ENCODE results near the gene ATP4A.

The ATP4A gene

DNA sequence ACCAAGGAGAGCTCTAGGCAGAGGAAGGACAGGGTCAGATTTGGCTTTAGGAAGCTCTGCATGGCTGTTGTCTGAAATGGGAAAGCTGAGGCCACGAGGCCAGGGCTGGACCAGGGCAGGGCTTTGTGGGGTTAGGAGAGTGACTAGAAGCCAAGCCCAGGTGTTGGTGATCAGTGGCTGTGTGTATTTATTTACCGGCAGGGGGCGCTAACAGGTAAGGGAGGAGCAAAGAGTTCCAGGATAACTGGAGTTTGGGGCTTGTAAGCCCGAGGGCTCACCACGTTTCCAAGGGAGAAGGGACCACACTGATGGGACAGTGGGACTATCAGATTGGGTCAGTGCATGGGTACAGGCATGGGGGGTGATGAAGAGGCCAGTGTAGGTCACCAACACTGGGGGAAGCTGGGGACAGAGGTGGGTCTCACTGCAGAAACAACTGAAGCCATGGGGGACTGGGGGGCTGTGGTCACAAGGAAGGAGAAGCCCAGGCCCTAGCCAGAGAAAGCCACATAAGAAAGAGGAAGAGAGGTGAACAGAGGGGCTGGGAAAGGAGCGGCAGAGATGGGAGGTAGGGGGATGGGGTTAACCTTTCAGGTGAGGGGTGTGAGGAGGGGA lies 14.2 kb downstream of the ATP4A start:
- DNase-seq, result peak in 4 of 5 donors; percentile 37 to 64 (median 54)

DNA sequence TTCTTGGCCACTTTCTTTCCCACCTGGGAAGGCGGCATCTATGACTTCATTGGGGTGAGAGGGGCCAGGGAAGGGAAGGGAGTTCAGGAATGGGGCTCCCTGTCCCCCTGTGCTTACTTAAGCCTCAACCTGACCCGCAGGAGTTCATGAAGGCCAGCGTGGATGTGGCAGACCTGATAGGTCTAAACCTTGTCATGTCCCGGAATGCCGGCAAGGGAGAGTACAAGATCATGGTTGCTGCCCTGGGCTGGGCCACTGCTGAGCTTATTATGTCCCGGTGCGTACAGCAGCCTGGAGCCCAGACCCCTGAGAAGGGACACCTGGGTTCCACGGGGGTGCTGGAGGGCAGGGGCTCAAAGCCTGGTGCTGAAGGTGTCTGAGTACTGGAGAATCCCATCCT lies 16.9 kb downstream of the ATP4A start:
- DNase-seq, result no peak

DNA sequence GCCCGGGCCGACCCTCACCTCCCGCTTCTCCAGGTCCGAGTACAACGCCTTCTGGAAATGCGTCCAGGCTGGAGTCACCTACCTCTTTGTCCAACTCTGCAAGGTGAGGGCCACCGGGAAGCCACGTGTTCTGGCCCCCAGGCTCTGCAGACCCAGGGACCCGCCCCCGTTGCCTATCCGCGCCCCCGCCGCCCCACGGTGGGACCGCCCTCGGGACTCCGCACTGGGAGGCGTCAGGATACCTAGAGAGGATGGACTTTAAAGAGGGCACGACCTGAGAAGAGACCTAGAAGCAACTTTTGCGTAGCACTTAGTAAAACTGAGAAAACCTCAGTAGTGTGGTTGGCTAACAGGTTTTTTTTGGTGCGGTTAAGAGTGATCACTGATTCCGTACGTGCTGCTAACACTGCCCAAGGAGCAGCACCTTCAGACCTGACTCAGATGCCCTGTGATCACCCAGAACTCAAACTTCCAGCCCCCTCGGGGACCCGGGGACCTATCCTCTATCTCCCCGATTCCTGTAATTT lies 17.5 kb downstream of the ATP4A start:
- peak in 4 of 5 donors; percentile 20 to 72 (median 30) for DNase-seq

DNA sequence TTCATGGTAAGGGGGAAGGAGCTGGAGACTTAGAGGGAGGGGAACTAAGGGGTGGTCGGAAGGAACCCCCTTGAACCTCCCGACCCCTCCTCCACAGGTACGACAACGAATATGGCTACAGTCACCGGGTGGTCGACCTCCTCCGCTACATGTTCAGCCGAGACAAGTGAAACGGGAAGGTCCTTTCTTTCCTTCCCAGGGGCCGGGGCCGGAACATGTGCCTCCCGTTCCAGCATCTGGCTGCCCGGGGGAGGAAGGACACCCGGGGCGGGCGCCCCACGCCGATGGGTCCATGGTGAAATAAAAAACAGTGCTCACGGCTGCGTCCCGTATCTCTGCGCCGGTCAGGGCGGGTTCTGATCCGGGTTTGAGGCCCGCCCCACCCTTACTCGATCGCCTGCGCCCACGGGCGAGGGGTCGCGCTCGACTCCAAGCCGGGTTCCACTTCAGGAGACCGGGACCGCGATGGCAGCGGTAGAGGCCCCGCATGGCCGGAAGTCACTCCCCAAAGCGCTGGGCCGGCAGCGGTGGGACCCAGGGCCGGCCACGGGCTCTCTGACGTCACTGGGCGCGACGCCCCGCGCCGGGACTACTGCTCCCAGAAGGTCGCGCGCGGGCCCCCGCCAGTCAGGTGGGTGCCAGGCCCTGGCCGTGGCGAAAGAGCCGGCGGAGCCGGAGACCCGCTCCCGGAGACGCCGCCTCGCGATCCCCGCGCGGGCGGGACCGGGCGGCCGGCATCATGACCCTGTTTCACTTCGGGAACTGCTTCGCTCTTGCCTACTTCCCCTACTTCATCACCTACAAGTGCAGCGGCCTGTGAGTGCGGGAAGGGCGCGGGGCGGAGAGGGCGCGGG lies 18.2 kb downstream of the ATP4A start, which contains the start of gene TMEM147:
TSS of gene TMEM147 (plus strand) at position 626 of the 854 bp plus-strand sequence. CDS start at position 740, 114 bp downstream.
- peak; percentile 43 to 86 (median 61) for DNase-seq

DNA sequence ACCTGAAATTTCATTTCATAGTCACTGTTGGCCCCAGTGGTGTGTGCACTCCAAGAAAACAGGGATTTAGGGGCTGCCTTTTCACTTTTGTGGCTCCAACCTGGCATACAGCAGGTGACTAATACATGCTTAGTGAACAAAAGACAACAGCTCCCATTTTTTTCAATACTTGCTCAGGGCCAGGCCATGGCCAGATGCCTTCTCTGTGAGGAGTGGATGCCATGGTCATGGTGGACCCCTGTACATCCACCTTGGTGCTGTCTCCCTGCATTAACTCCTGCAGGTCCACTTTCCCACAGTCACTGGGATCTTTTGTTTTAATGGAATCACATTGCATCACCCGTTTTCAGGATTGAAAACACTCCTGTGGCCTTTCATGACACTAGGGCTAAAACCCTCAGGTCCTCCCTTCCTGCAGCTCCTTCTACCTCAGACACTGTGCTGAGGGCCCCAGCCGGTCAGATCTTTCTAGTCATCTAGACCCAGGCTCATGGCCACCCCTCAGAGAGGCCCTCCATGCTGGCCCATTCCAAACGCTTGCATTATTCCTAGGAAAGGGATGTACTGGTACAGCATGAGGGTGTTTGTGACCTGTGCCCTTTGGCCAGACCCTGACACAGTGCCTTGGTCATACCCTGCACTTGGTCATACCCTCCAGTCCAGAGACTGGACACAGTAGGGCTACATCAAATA lies 19.2 kb downstream of the ATP4A start:
- DNase-seq, result no peak

DNA sequence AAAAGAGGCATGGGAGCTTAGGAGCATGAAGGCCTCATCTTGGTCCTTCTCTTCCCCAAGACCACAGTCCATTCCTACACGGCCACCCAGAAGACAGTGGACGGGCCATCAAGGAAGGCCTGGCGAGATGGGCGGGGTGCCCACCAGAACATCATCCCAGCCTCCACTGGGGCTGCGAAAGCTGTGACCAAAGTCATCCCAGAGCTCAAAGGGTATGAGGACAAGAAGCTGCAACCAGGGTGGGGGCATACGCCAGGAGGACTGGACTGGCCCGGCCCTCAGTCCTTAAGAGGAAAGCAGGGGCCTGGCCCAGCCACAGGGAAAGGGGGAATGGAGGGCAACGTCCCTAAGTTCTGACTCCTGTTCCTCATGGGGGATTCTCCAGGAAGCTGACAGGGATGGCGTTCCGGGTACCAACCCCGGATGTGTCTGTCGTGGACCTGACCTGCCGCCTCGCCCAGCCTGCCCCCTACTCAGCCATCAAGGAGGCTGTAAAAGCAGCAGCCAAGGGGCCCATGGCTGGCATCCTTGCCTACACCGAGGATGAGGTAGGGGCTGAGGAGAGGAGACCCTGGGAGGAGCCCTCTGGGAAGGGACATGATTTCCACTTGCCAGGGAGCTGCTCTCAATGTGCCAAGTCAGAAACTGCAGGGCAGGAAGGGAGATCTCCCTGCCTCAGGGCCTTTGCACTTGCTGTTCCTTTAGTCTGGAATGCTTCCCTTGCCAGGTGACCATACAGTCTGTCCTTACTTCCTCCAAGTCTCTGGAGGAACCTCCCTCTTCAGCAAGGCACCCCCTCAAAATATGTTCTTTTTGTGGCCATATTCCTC lies 20.0 kb downstream of the ATP4A start:
- DNase-seq, result no peak

DNA sequence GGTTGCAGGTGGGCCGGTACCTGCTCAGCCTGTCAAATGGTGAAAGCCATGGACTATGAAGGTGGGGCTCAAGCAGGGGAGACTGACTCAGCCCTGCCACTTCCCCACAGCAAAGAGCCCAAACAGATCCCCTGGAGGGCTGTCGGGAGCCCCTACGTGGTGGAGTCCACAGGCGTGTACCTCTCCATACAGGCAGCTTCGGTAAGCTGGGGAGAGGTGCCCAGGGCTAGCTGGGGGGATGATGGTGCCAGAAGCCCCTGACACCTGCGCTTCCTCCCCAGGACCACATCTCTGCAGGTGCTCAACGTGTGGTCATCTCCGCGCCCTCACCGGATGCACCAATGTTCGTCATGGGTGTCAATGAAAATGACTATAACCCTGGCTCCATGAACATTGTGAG lies 21.2 kb downstream of the ATP4A start:
- no peak for DNase-seq

DNA sequence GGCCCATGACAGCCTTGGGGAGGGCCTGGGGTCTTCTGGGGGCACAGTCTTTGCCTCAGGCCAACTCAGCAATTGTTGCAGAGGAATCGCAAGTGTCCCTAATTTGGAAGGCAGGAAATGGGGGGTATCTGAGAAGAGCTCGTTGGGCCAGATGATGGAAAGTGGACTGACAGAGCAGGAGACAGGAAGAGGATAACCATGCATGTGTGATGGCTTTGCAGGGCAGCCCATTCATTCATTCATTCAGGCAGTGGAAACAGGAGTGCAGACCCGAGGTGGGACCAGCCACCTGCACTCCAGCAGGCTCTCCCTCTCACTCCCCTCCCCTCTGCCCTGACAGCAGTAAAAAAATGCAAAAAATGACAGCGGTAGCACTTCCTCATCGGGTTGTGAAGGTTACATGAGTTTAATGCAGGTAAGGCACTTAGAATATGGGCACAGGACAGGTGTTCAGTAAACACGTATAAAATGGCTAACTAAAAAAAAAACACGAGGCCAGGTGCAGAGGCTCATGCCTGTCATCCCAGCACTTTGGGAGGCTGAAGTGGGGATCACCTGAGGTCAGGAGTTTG lies 23.0 kb downstream of the ATP4A start:
- DNase-seq, result no peak

DNA sequence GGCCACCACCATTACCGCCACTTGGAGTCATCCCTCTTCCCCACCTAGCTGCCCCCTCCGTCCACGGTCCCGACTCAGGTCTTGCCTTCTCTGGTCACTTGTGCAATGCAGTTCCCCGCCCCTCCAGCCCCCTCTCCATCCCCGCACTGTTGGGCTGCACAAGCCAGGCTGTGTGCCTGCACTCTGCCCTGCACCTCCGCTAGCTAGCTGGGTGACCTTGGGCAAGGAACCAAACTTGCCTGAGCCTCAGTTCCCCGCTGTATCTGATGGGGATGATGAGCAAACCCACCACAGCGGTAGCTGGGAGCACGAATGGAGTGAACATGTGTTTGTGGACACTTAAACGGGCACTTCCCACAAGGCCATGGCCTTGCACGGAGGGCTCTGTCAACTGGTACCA lies 23.6 kb downstream of the ATP4A start:
- DNase-seq, result no peak

DNA sequence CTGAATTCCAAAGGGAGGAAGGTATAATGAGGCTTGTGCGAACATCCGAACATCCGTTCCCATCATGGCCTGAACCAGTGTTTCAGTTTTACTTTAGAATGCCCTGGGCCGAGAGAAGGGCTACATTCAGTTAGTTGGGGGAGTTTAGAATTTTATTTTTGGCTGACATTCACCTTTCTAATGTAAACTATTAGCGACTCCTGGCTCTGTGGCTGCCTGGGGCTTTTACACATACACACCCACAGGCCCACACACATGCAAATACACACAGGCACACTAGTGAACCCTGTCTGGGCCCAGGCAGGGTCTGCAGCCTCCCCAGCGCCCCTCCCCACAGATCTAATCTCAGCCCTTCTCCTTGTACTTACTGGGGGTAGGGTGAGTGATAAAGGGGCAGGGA lies 24.1 kb downstream of the ATP4A start:
- no peak for DNase-seq

DNA sequence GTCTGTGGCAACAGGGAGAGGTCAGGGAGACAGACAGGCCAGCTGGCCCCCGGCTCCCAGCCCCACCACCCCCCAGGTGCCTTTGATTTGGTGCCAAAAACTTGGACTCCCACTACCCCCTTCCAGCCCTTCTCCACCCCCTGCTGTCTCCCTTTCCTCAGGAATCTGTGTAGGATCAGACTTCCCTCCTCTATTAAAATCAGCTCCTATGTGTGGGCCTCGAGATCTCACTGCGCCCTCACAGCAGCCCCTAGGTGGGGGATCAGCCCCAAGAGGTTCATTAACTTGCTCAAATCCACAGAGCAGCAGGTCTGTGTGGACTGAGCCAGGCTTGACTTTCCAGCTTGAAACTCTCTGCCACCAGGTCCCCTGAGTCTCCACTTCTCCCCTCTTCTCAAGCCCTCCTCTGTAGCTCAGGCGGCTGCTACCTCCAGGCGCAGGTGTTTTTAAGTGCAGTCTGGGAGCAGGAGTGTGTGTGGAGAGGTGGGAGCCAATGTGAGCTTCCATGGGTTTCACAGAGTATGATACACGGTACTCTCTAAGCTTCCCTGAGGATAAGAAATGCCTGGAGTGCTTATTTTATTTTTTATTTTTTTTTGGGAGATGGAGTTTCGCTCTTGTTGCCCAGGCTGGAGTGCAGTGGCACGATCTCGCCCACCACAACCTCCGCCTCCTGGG lies 28.5 kb downstream of the ATP4A start:
- no peak for DNase-seq

DNA sequence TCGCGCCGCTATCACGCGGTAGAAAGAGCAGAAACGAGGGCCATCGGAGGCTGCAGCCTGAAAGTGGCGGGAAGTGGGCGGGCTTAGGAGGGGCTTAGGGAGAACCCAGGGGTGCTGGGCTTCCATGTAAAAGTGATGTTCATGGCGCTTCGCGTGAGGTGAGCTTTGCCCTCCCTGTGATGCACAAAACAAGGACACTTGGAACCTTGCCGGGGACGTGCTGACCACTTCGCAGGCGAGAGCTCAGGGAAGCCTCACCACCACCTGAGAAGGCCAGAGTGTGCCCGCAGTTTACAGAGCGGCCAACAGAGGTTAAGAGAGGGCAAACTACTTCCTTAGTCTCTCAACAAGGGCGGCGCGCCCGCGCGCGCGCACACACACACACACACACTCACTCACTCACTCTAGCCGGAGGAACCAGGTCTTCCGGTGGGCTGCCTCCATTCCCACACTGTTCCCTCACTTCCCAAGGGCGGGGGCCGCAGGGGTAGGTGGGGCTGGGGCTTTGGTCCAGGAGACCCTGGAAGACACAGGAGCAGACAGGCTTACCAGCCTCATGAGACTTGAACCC lies 29.6 kb downstream of the ATP4A start:
- peak in 2 of 5 donors; percentile 24 to 52 for DNase-seq

DNA sequence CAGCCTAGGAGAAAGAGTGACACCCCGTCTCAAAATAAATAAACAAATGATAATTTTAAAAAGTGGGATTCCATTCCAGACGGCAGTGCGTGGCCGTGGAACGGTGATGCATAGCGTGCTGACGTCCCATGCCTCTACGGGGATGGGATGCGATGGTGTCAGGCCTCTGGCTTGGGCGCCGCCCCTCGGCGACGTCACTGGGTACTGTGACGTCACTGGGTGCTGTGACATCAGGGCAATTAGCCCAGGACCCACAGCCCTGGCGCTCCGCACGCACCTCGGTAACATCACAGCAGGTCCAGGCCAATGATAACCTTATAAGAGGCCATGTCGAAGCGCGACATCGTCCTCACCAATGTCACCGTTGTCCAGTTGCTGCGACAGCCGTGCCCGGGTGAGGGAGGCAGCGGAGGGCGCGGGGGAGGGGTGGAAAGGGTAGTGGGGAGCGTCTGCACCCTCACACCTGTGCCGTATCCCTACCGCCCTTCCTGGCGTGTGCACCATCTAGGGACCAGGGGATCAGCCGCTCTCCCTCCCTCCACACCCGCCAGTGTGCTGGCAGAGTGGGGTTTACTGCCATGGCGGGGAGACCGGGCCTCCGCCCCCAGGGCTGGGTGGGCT lies 30.1 kb downstream of the ATP4A start, which contains the start of gene GAPDHS:
TSS of gene GAPDHS (plus strand) at position 256 of the 621 bp plus-strand sequence. CDS start at position 328, 72 bp downstream.
- no peak for DNase-seq

DNA sequence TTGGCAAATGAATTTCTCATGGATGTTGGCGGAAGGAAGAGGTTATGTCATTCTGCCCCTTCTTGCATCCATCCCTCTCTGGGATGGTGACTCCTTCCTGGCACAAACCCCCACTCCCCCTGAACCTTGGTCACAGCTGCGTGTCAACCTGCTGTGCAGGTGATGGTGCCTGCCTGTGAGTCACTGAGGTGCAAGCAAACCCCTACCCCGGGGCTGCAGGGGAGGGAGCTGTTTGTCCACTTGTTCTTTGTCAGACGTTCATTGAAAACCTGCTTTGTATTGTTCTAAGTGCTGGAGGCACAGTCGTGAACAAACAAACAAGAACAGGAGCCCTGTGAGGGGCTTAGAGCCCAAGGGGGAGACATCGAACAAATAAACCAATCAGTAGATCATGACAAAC lies 32.2 kb downstream of the ATP4A start:
- no peak for DNase-seq

DNA sequence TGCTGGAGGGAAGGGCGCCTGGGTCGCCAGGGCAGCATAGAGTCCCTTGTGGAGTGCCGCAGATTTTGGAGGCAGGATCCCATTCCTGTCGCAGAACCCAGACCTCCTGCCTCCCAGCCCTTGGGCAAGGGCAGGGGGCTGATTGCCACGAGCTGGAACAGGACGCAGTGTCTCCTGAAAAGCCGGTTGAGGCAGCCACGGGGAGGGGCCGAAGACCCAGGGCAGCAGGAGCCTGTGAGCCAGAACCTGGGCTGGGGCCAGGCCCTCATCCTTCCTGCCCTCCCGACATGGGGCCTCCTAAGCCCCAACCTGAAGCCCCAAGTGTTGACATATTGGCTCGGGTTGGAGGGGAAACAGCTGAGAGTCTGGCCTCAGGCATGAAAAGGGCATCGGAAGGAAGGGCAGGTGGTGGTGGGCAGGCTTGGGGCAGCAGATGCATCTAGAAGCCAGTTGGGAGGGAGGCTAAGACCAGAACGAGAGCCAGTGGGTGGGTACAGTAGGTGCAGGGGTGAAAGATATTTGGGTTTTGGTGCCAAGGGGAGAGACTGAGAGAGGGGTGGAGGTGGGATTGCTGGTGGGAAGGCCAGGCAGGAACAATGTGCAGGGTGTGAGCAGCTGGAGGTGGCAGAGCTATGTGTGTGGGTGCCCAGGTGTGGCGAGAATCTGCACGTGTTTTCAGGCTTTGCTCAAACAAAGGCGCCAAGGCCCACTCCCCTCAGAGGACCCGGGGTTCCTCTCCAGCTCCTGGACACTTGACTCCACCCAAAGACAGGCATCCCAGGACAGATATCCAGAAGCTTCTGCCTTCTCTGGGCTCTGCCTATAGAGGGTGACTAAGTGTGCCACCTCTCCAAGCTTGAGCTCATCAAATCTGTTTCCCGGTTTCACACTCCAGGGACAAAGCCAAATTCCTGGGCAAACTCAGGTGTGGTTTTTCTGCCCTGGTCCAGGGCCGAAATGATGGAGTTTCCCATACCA lies 33.9 kb downstream of the ATP4A start:
- no peak for DNase-seq

DNA sequence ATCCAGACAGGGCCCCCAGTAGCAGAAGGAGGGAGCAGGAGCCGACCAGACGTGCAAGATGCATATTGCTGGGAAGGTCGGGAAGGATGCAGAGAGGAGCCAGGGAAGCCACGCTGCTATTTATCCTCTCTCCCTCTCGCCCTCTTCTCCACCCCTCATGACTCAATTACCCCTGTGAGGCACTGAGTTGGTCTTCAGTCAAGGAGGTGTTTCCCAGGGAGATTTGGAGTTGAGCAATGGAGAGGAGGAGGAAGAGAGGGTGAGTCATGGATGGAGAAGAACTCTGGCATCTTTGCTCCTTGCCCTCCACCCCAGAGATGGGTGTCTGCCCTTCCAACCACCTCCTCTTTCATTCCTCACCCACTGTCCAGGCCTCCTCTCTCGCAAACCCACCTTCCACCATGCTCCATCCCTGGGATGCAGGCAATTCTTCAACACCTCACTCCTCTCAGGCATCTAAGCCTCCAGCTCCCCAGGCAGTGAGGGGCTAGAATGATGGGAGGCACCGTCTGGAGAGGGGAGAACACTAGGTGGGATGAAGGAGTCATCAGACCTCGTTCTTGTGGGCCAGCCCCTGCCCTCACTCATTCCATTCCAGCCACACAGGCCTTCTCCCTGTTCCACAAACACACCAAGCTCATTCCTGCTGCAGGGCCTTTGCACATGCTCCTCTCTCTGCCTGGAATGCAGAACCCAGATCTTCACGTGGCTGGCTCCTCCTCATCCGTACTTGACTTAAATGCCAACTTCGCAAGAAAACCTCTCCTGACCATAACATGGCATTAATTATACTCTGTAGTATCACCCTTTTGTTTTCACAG lies 35.0 kb downstream of the ATP4A start, which contains the start of gene SBSN:
TSS of gene SBSN (minus strand) at position 94 of the 821 bp plus-strand sequence. CDS start at position 64, 30 bp downstream.
- DNase-seq, result no peak

DNA sequence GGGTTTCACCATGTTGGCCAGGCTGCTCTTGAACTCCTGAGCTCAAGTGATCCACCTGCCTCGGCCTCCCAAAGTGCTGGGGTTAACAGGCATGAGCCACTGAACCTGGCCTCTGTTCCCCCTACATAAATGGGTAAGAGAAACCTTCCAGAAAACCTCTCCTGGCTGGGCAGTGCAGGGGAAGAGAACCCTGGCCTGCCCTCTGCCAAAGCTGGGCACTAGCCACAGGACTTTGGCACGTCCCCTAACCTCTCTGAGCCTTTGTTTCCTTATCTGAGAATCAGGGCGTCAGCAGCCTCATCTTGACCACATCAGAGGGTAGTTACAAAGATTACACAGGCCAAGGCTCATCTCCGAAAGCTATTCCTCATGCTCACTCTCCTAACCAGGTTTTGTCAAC lies 37.6 kb downstream of the ATP4A start:
- DNase-seq, result no peak

All from T-helper 1 cell (primary cell).